SK-N-SH (cell line): ENCODE data around the gene MYO18A. TPM values are rescaled to one million over a fixed set of nuclear protein-coding genes. Genes with fewer than 3 reads are reported as not detected.

Source experiments
- CTCF ChIA-PET: fragments of 300-600, 350-600 bp; formaldehyde crosslinking; extraction: SDS; loops from one replicate; lab custom pipeline; 2021; lab: Yijun Ruan, JAX
- POLR2A ChIA-PET: fragments of 350-600 bp; sonication (Branson Sonifier 250); formaldehyde crosslinking; extraction: SDS; loops from one replicate; lab custom pipeline; 2020; ENCODE audit warnings: antibody characterized with exemption, inconsistent platforms; lab: Yijun Ruan, JAX
- DNase-seq: peaks from one replicate; pipeline ENCODE4 v3.0.0; 2012
- H2AFZ ChIP-seq: fragments of 200-600 bp; sonication (generic); 2 replicates; pipeline ENCODE4 v1.8.1; 2016; ENCODE audit warnings: antibody characterized with exemption, mild to moderate bottlenecking, low read depth
- H3F3A ChIP-seq: fragments of 200-600 bp; sonication (generic); replicated peaks from 2 replicates; pipeline ENCODE3; 2016; ENCODE audit warnings: antibody characterized with exemption, mild to moderate bottlenecking; ENCODE audit not compliant: insufficient read depth
- H3K27ac ChIP-seq, 2 experiments: fragments of 200-500 bp in 1 of 2; fragments of 200-600 bp in 1 of 2; sonication (Bioruptor generic) in 1 of 2; sonication (generic), shearing (Covaris generic) in 1 of 2; 2 replicates each; pipeline versions ENCODE4 v1.5.1 to v1.6.1; 2014 to 2016; ENCODE audit warnings: low read depth in 2 of 2, inconsistent platforms in 1 of 2, low read length in 1 of 2, mild to moderate bottlenecking in 1 of 2, mixed read lengths in 1 of 2
- H3K27me3 ChIP-seq: fragments of 200-600 bp; sonication (generic), shearing (Covaris generic); 2 replicates; pipeline ENCODE4 v1.6.1; 2016; ENCODE audit warnings: mixed run types; ENCODE audit not compliant: insufficient read depth
- H3K36me3 ChIP-seq, 2 experiments: fragments of 200-500 bp in 1 of 2; fragments of 200-600 bp in 1 of 2; sonication (Bioruptor generic) in 1 of 2; sonication (generic) in 1 of 2; replicated peaks in 1 of 2; 2 replicates each; pipeline versions ENCODE3 to v1.5.1; 2014 to 2016; ENCODE audit warnings: low read length in 1 of 2, mild to moderate bottlenecking in 1 of 2; ENCODE audit not compliant: insufficient read depth in 2 of 2, control insufficient read depth in 1 of 2
- H3K4me1 ChIP-seq, 2 experiments: fragments of 200-500 bp in 1 of 2; fragments of 200-600 bp in 1 of 2; sonication (Bioruptor generic) in 1 of 2; sonication (generic), shearing (Covaris generic) in 1 of 2; 2 replicates each; pipeline versions ENCODE4 v1.5.1 to v1.6.1; 2014 to 2016; ENCODE audit warnings: low read depth in 1 of 2, low read length in 1 of 2, mixed run types in 1 of 2; ENCODE audit not compliant: insufficient read depth in 2 of 2, control insufficient read depth in 1 of 2
- H3K4me2 ChIP-seq: fragments of 200-600 bp; sonication (generic), shearing (Covaris generic); 2 replicates; pipeline ENCODE4 v1.6.1; 2017; ENCODE audit warnings: mixed run types
- H3K4me3 ChIP-seq, 2 experiments: fragments of 200-500 bp in 1 of 2; fragments of 200-600 bp in 1 of 2; sonication (Bioruptor generic) in 1 of 2; sonication (generic), shearing (Covaris generic) in 1 of 2; 2 replicates each; pipeline versions ENCODE4 v1.5.1 to v1.8.1; 2014 to 2016; ENCODE audit warnings: low read depth in 2 of 2, inconsistent platforms in 1 of 2, low read length in 1 of 2, mild to moderate bottlenecking in 1 of 2, mixed read lengths in 1 of 2, moderate library complexity in 1 of 2
- H3K79me2 ChIP-seq: fragments of 200-600 bp; sonication (generic); 2 replicates; pipeline ENCODE4 v1.8.1; 2017; ENCODE audit warnings: mild to moderate bottlenecking; ENCODE audit not compliant: insufficient read depth
- H3K9ac ChIP-seq: fragments of 200-600 bp; sonication (generic); 2 replicates; pipeline ENCODE4 v1.6.1; 2017; ENCODE audit warnings: mixed run types
- H3K9me2 ChIP-seq: fragments of 200-600 bp; sonication (generic); 2 replicates; pipeline ENCODE4 v1.6.1; 2017; ENCODE audit warnings: mixed run types
- H3K9me3 ChIP-seq: fragments of 200-600 bp; sonication (generic); 2 replicates; pipeline ENCODE4 v1.6.1; 2017; ENCODE audit warnings: mixed run types, mild to moderate bottlenecking, moderate library complexity
- H4K20me1 ChIP-seq: fragments of 200-600 bp; sonication (generic); 2 replicates; pipeline ENCODE4 v1.6.1; 2017; ENCODE audit warnings: mild to moderate bottlenecking, mixed run types; ENCODE audit not compliant: insufficient read depth
- EP300 ChIP-seq, 2 experiments: IDR thresholded peaks; 2 replicates each; pipeline versions ENCODE4 v1.4.0 to v1.6.1; 2012; ENCODE audit warnings: borderline replicate concordance in 1 of 2, low read depth in 1 of 2, low read length in 1 of 2
- FOSL2 ChIP-seq: IDR thresholded peaks from 2 replicates; pipeline ENCODE4 v1.4.0; 2012; ENCODE audit warnings: low read depth, mild to moderate bottlenecking, moderate library complexity, borderline replicate concordance
- FOXJ3 ChIP-seq: sonication (generic); formaldehyde crosslinking; IDR thresholded peaks from 2 replicates; pipeline ENCODE4 v1.5.1; 2020; ENCODE audit warnings: mild to moderate bottlenecking, missing genetic modification reagents
- FOXM1 ChIP-seq: IDR thresholded peaks from 2 replicates; pipeline ENCODE4 v1.4.0; 2012; ENCODE audit warnings: low read depth, mild to moderate bottlenecking
- GABPA ChIP-seq: IDR thresholded peaks from 2 replicates; pipeline ENCODE4 v1.4.0; 2012; ENCODE audit warnings: low read depth, mild to moderate bottlenecking
- IRF3 ChIP-seq: fragments of 150-350 bp; IDR thresholded peaks from 2 replicates; pipeline ENCODE4 v1.6.1; 2016; ENCODE audit warnings: mild to moderate bottlenecking, low read depth, low read length
- JUND ChIP-seq: IDR thresholded peaks from 2 replicates; pipeline ENCODE4 v1.4.0; 2012
- MAX ChIP-seq: IDR thresholded peaks from 2 replicates; pipeline ENCODE4 v1.4.0; 2012; ENCODE audit warnings: low read depth
- NFIC ChIP-seq: IDR thresholded peaks from 2 replicates; pipeline ENCODE4 v1.4.0; 2012; ENCODE audit warnings: borderline replicate concordance
- NRF1 ChIP-seq: IDR thresholded peaks from 2 replicates; pipeline ENCODE4 v1.6.1; 2012; ENCODE audit warnings: low read depth, mild to moderate bottlenecking, low read length
- POLR2AphosphoS5 ChIP-seq: IDR thresholded peaks from 2 replicates; pipeline ENCODE4 v1.6.1; 2012; ENCODE audit warnings: low read depth, low read length
- RAD21 ChIP-seq: IDR thresholded peaks from 2 replicates; pipeline ENCODE4 v1.6.1; 2012; ENCODE audit warnings: mild to moderate bottlenecking, low read length
- RCOR1 ChIP-seq: fragments of 150-350 bp; IDR thresholded peaks from 2 replicates; pipeline ENCODE4 v1.6.1; 2017; ENCODE audit warnings: antibody characterized with exemption, low read length
- REST ChIP-seq: IDR thresholded peaks from 2 replicates; pipeline ENCODE4 v1.6.1; 2012; ENCODE audit warnings: mild to moderate bottlenecking, low read depth, low read length, moderate library complexity
- RFX5 ChIP-seq: IDR thresholded peaks from 2 replicates; pipeline ENCODE4 v1.6.1; 2012; ENCODE audit warnings: mild to moderate bottlenecking, improper control_type of control experiment, low read length
- SIN3A ChIP-seq: IDR thresholded peaks from 2 replicates; pipeline ENCODE4 v1.6.1; 2012; ENCODE audit warnings: low read depth, mild to moderate bottlenecking, low read length, moderate library complexity, borderline replicate concordance
- SMC3 ChIP-seq: IDR thresholded peaks from 2 replicates; pipeline ENCODE4 v1.6.1; 2012; ENCODE audit warnings: low read depth, low read length, improper control_type of control experiment
- TAF1 ChIP-seq: IDR thresholded peaks from 2 replicates; pipeline ENCODE4 v1.6.1; 2012; ENCODE audit warnings: low read depth, mild to moderate bottlenecking, low read length, moderate library complexity, borderline replicate concordance
- TCF12 ChIP-seq: IDR thresholded peaks from 2 replicates; pipeline ENCODE4 v1.4.0; 2012
- USF1 ChIP-seq: IDR thresholded peaks from 2 replicates; pipeline ENCODE4 v1.4.0; 2012; ENCODE audit warnings: low read depth, borderline replicate concordance
- USF2 ChIP-seq: fragments of 150-350 bp; IDR thresholded peaks from 2 replicates; pipeline ENCODE4 v1.6.1; 2017; ENCODE audit warnings: antibody characterized with exemption, low read length, low read depth, borderline replicate concordance
- WGBS: methylation state at CpG from one replicate; pipeline ENCODE4 v1.1.6; 2017; ENCODE audit warnings: low lambda C conversion rate; 5-methylcytosine and 5-hydroxymethylcytosine counted together
- polyA plus RNA-seq, 3 experiments: library from polyadenylated mRNA; depleted of rRNA; stranded (reverse); fragments of >200 nt; gene quantifications; 2 replicates each; pipeline ENCODE4 v1.2.3, GENCODE V29; 2012

The MYO18A gene
- polyA plus RNA-seq, 1 of the 3 experiments (the other 2 are of a cell fraction): 6.6 TPM

GRCh38 chr17:29068818-29069217 lies 111.4 kb downstream of the MYO18A start:
- CTCF ChIA-PET: no interaction called here
- 81% methylated on average over 10 of the region's 10 CpGs for WGBS
- no peaks in the 10 kb centered on the region for H3K9me2 ChIP-seq

GRCh38 chr17:29066606-29067005 lies 113.6 kb downstream of the MYO18A start:
- H3K4me1 ChIP-seq: peaks cover 0 to 23% of the 10 kb centered on the region in 2 experiments; a peak in 2 of 4 replicates
- POLR2A ChIA-PET: interaction anchor here (1.7 kb wide), 1 partner anchor 18 kb away, joined by 3 read pairs; no protein-coding TSS in a partner anchor
- no peak overlapping the region for H3K9ac ChIP-seq
- H4K20me1 ChIP-seq: no peaks in the 10 kb centered on the region
- no peak overlapping the region for H3K4me2 ChIP-seq
- CTCF ChIA-PET: interaction anchor here (0.9 to 2.2 kb wide), 5 partner anchors 28 to 50 kb away, joined by 3 to 8 read pairs (median 4); no protein-coding TSS in a partner anchor
- TF ChIP-seq REST: no peak
- TF ChIP-seq MAX: no peak
- TF ChIP-seq EP300 (IDR thresholded peaks at IDR 0.05; ENCODE audit: borderline replicate concordance in 1 of 2, low read depth in 1 of 2, low read length in 1 of 2): no peak
- TF ChIP-seq RFX5: no peak
- TF ChIP-seq USF1: no peak
- TF ChIP-seq FOXM1: no peak
- TF ChIP-seq RCOR1: no peak
- TF ChIP-seq FOXJ3 (CRISPR knock-in tag): no peak
- TF ChIP-seq SIN3A: no peak
- DNase-seq: no peak
- H3K9me3 ChIP-seq: no peaks in the 10 kb centered on the region
- 76% methylated on average over 7 of the region's 7 CpGs for WGBS
- no peaks in the 10 kb centered on the region for H3K36me3 ChIP-seq
- no peak overlapping the region for H2AFZ ChIP-seq
- H3F3A ChIP-seq: no peaks in the 10 kb centered on the region
- H3K4me3 ChIP-seq: no peak overlapping the region
- H3K9me2 ChIP-seq: no peaks in the 10 kb centered on the region
- H3K27ac ChIP-seq: no peak overlapping the region
- no peaks in the 10 kb centered on the region for H3K79me2 ChIP-seq
- no peaks in the 10 kb centered on the region for H3K27me3 ChIP-seq

More at GRCh38 chr17:29068818-29069217, 111.4 kb downstream of the MYO18A start:
- TF ChIP-seq FOSL2 (no peak), IRF3 (no peak), USF1 (no peak), USF2 (no peak), GABPA (no peak), RAD21 (no peak), NRF1 (no peak), TCF12 (no peak), NFIC (no peak), JUND (no peak), SMC3 (no peak), FOXJ3 (CRISPR knock-in tag) (no peak), POLR2AphosphoS5 (no peak), FOXM1 (no peak), TAF1 (no peak)
- TF ChIP-seq, all 33 proteins: peak for 0
- Histone ChIP-seq H3K9me3 (no peaks in the 10 kb centered on the region), H3K27me3 (no peaks in the 10 kb centered on the region), H3K4me1 (peaks cover 0 to 23% of the 10 kb centered on the region in 2 experiments; a peak in 2 of 4 replicates), H3K79me2 (no peaks in the 10 kb centered on the region), H3K4me2 (no peak overlapping the region), H4K20me1 (no peaks in the 10 kb centered on the region), H3K27ac (no peak overlapping the region), H3K36me3 (no peaks in the 10 kb centered on the region), H3F3A (no peaks in the 10 kb centered on the region), H2AFZ (no peak overlapping the region), H3K4me3 (no peak overlapping the region), H3K9ac (no peak overlapping the region)
- DNase-seq: no peak
- POLR2A ChIA-PET: no interaction called here
